Measurements from ENCODE around the gene EPS8L2.
"Not testable (repeated sequence)": the region's sequence is repeated elsewhere in the genome, so short reads cannot be mapped to it uniquely, and the experiment has no call there.

EPS8L2 gene

DNA sequence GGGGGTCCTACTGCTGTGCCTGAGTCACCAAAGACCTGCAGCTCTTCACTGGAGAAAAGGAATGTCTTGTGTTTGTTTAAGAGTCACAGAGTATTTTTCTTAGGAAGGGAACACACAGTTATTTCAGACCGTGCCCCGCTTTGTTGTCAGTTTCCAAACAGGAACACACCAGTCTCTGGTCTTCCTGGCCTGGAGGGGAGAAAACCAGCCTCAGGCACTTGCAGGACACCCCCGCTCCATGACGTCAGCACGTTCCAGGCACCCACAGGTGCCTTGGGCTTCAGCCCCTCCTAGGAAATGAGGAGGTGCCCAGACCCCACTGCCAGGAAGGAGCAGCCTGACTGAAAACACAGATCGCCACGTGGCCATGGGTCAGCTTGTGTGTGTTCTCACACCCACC is 16.4 kb upstream of the EPS8L2 start:
- Histone ChIP-seq H3K36me3 (ENCODE audit: insufficient read depth, low read length) (peaks cover 16% of the 10 kb centered on the region; the same call in 1 of the 2 replicates), H3K4me1 (ENCODE audit: control insufficient read depth, insufficient read depth, low read length, unreplicated experiment) (peaks cover 9% of the 10 kb centered on the region), H3K27ac (ENCODE audit: low read depth, low read length) (no peak overlapping the region), H3K27me3 (ENCODE audit: insufficient read depth, low read length) (no peaks in the 10 kb centered on the region), H3K4me3 (ENCODE audit: low read depth, low read length) (no peak overlapping the region), H2AFZ (ENCODE audit: low read length, unreplicated experiment) (no peak overlapping the region), H3K79me2 (ENCODE audit: control insufficient read depth, insufficient read depth, low read length, unreplicated experiment) (peaks cover 33% of the 10 kb centered on the region)

DNA sequence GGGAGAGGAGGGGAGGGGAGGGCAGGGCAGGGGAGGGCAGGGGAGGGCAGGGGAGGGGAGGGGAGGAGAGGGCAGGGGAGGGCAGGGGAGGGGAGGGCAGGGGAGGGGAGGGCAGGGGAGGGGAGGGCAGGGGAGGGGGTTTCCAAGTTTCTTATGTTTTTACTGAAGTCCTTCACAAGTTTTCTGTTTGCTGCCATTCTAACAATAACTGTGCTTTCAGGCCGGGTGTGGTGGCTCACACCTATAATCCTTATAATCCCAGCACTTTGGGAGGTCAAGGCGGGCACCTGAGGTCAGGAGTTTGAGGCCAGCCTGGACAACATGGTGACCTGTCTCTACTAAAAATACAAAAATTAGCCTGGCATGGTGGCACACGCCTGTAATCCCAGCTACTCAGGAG is 15.8 kb upstream of the EPS8L2 start:
- not testable (repeated sequence) for H3K27ac ChIP-seq (ENCODE audit: low read depth, low read length); H3K4me3 ChIP-seq (ENCODE audit: low read depth, low read length); H2AFZ ChIP-seq (ENCODE audit: low read length, unreplicated experiment); H3K4me1 ChIP-seq (ENCODE audit: control insufficient read depth, insufficient read depth, low read length, unreplicated experiment); H3K27me3 ChIP-seq (ENCODE audit: insufficient read depth, low read length)
- Histone ChIP-seq H3K36me3 (ENCODE audit: insufficient read depth, low read length) (peaks cover 14% of the 10 kb centered on the region; the same call in 1 of the 2 replicates), H3K79me2 (ENCODE audit: control insufficient read depth, insufficient read depth, low read length, unreplicated experiment) (peaks cover 33% of the 10 kb centered on the region)

DNA sequence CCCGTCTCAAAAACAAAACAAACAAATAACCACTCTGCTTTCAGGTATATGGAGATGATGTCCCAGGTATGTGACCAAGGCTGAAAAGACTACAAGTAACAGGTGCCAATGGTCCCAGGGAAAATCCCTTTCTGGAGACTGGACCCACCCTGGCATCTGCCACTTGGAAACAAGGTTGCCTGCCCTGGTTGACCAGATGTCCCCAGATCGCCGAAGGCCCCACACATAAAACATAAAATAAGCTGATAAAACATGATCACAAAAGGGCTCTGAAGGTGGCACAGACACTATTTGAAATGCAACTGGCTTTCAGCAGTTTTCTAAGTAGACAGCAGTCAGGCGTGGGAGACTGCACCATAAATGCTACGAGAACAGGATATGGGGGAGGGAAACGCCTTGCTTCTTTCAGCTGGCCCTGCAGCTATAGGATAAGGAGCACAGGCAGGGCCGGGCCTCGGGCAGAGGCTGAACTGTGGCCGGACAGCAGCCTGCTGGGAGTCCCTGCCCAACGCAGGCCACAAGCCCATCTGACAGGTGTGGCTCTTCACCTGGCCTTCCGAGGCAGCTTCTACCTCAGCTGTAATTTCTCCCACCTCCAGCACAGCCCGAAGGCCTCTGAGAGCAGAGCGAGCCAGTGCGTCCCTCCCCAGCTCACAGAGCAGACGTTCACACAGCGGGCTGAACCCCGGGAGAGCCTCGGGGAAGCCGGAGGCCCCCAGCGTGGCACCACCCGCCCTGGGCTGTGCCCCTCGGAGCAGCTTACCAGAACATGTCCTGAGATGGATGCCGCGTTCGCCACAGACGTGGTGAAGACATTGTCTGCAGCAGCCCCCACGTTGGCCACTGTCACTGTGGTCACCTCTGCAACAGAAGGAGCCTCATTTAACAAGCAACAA is 15.0 kb upstream of the EPS8L2 start:
- Histone ChIP-seq H3K27ac (ENCODE audit: low read depth, low read length) (no peak overlapping the region), H3K79me2 (ENCODE audit: control insufficient read depth, insufficient read depth, low read length, unreplicated experiment) (peaks cover 33% of the 10 kb centered on the region), H2AFZ (ENCODE audit: low read length, unreplicated experiment) (no peak overlapping the region), H3K4me3 (ENCODE audit: low read depth, low read length) (no peak overlapping the region), H3K36me3 (ENCODE audit: insufficient read depth, low read length) (peaks cover 14% of the 10 kb centered on the region; the same call in 1 of the 2 replicates), H3K4me1 (ENCODE audit: control insufficient read depth, insufficient read depth, low read length, unreplicated experiment) (peaks cover 9% of the 10 kb centered on the region), H3K27me3 (ENCODE audit: insufficient read depth, low read length) (no peaks in the 10 kb centered on the region)

DNA sequence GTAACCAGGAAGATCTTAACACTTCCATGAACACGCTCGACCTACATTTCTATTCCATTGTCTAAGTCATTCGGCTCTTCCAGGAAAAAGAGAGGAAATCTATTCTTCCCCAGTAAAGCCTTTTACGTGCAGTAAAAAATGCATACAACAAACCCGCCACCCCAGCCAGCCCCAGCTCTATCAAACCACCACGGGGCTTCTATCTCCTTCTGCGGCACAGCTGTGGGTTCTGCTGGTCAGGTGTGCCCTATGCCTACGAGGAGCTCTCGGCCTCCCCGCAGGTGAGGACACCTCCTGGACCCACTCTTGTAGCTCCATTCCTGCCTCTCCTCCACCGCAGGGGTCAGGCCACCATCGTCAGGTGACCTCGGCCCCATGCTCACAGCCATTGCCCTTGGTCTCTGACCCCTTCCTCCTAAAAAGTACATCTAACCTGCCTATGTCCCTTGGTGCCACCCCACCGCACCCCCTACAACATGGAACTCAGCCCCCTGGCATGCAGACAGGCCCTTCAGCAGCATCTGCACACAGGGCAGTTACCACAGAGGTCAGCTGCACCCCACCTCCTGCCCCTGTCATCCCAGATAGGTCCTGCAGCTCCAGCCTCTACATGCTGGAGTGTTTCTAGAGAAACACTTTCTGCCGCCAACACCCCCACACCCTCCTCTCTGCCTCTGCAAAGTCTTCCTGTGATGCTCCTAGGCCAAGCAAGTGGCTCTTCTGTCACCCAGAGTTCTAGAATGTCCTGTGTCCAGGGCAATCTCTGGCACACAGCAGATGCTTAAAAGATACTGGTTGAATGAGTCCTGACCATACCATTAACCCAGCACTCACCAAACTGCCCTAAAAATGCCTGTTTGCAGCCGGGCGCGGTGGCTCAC is 14.1 kb upstream of the EPS8L2 start:
- H3K27me3 ChIP-seq (ENCODE audit: insufficient read depth, low read length): no peaks in the 10 kb centered on the region
- H3K4me3 ChIP-seq (ENCODE audit: low read depth, low read length): no peak overlapping the region
- H3K36me3 ChIP-seq (ENCODE audit: insufficient read depth, low read length): peaks cover 10% of the 10 kb centered on the region; the same call in 1 of the 2 replicates
- no peak overlapping the region for H3K27ac ChIP-seq (ENCODE audit: low read depth, low read length)
- H2AFZ ChIP-seq (ENCODE audit: low read length, unreplicated experiment): no peak overlapping the region
- peaks cover 42% of the 10 kb centered on the region for H3K79me2 ChIP-seq (ENCODE audit: control insufficient read depth, insufficient read depth, low read length, unreplicated experiment)
- H3K4me1 ChIP-seq (ENCODE audit: control insufficient read depth, insufficient read depth, low read length, unreplicated experiment): peaks cover 9% of the 10 kb centered on the region

DNA sequence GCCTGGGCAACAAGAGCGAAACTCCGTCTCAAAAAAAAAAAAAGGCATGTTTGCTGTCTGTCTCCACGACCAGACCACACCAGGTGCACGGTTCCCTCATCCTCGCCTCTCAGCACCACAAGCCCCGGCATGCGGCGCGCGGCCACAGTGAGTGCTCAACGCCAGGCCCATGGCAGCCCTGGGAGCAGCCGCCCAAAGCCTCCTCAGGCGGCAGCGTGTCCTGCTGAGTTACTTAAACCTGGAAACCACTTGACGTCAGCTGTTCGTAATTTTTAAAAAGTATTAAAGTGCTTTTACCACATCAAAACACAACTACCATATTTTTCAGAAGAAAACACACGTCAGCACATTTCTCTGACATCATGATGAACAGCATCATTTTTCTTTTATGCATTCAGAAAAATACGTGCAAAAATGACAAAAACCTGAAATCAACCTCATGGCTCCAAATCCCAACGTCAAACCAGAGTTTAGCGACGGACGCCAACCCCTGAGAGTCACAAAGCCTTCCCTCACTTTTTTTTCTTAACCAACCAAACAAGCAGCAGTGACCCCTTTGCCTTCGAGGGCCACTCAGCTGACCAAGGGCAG is 13.1 kb upstream of the EPS8L2 start:
- no peaks in the 10 kb centered on the region for H3K27me3 ChIP-seq (ENCODE audit: insufficient read depth, low read length)
- no peak overlapping the region for H2AFZ ChIP-seq (ENCODE audit: low read length, unreplicated experiment)
- H3K36me3 ChIP-seq (ENCODE audit: insufficient read depth, low read length): peaks cover 8% of the 10 kb centered on the region; the same call in 1 of the 2 replicates
- no peak overlapping the region for H3K27ac ChIP-seq (ENCODE audit: low read depth, low read length)
- H3K4me1 ChIP-seq (ENCODE audit: control insufficient read depth, insufficient read depth, low read length, unreplicated experiment): peaks cover 17% of the 10 kb centered on the region
- peak overlapping the region; percentile 76 for H3K4me3 ChIP-seq (ENCODE audit: low read depth, low read length)
- H3K79me2 ChIP-seq (ENCODE audit: control insufficient read depth, insufficient read depth, low read length, unreplicated experiment): peaks cover 47% of the 10 kb centered on the region

DNA sequence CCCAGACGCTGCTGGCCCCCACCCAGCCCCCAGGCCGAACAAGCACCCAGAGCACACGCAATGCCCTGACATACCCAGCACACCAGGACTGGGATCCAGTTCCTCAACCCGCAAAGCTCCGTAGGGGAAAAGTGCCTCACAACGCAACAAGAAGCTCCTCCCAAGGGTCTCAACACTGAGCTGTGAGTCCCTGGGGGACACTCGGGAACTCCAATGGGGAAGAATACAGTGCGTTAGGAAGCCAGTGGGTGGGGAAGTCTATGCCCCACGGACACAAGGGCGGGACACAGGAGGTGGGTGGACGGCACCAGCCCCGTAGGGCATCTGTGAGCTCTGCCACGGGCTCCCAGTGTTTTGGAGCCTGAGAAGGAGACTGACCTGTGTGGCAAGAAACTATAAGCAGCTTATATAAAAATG is 12.6 kb upstream of the EPS8L2 start:
- Histone ChIP-seq H2AFZ (ENCODE audit: low read length, unreplicated experiment) (no peak overlapping the region), H3K27me3 (ENCODE audit: insufficient read depth, low read length) (no peaks in the 10 kb centered on the region), H3K36me3 (ENCODE audit: insufficient read depth, low read length) (peaks cover 4% of the 10 kb centered on the region; the same call in 1 of the 2 replicates), H3K27ac (ENCODE audit: low read depth, low read length) (no peak overlapping the region), H3K4me1 (ENCODE audit: control insufficient read depth, insufficient read depth, low read length, unreplicated experiment) (peaks cover 22% of the 10 kb centered on the region), H3K79me2 (ENCODE audit: control insufficient read depth, insufficient read depth, low read length, unreplicated experiment) (peaks cover 47% of the 10 kb centered on the region), H3K4me3 (ENCODE audit: low read depth, low read length) (peak overlapping the region; percentile 76)

DNA sequence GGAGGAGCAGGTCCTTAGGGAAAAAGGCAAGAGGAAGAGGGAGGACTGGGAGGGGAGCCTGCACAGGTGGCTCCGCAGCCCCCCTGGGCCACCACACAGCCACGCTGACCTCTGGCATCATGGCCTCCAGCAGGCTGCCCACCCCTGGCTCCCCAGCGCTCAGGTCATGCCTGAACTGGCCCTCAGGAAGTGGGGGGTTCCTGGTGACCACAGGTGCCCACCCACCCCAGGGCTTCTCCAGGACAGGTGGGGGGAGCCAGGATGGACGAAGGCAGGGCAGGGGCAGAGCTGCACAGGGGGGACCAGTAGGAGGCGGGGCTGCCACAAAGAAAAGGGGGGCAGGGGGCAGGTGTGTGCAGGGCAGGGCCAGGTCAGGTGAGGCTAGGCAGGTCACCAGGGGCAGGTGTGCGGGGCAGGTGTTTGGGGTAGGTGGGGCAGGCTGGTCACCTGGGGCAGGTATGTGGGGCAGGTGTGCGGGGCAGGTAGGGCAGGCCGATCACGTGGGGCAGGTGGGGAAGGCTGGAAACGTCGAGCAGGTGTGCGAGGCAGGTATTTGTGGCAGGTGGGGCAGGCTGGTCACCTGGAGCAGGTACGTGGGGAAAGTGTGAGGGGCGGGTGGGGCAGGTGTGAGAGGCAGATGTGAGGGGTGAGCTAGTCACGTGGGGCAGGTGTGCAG is 12.0 kb upstream of the EPS8L2 start:
- H3K4me1 ChIP-seq (ENCODE audit: control insufficient read depth, insufficient read depth, low read length, unreplicated experiment): peaks cover 24% of the 10 kb centered on the region
- no peaks in the 10 kb centered on the region for H3K27me3 ChIP-seq (ENCODE audit: insufficient read depth, low read length)
- H3K4me3 ChIP-seq (ENCODE audit: low read depth, low read length): peak overlapping the region; percentile 76
- no peak overlapping the region for H3K27ac ChIP-seq (ENCODE audit: low read depth, low read length)
- peaks cover 47% of the 10 kb centered on the region for H3K79me2 ChIP-seq (ENCODE audit: control insufficient read depth, insufficient read depth, low read length, unreplicated experiment)
- no peak overlapping the region for H2AFZ ChIP-seq (ENCODE audit: low read length, unreplicated experiment)
- peaks cover 4% of the 10 kb centered on the region; the same call in 1 of the 2 replicates for H3K36me3 ChIP-seq (ENCODE audit: insufficient read depth, low read length)

DNA sequence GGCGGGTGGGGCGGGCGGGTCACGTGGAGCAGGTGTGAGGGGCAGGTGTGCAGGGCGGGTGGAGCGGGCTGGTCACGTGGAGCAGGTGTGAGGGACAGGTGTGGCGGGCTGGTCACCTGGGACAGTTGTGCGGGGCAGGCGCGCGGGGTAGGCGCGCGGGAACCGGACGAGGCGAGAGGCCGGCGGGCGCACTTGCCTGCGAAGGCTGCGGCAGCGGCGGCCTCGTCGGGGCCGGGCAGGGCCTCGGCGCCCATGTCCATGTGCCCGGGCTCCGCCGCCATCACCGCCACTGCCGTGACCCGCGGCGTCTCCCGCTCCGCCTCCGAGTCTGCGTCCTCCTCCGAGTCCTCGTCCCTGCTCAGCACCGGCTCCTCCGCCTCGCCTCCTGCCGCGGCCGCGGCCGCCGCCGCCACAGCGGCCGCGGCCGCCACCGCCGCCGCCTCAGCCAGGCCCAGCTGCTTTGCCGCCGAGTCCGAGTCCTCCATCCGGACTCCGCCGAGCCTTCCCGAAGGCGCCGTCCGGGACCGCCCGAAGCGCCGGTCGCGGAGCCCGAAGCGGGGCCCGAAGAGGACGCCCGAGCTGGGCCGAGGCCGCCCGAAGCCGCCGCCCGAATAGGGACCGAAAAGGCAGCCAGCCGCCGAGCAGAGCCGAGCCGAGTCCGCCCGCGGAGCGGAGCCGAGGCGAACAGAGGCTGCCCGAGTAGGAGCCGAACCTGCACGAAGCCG is 11.3 kb upstream of the EPS8L2 start, which contains the start of gene DEAF1:
DEAF1 (minus strand) TSS at position 660 of the 725 bp plus-strand sequence; CDS start at position 485, 175 bp downstream.
- H2AFZ ChIP-seq (ENCODE audit: low read length, unreplicated experiment): peak within 1 kb of the TSS; percentile 67
- H3K4me1 ChIP-seq (ENCODE audit: control insufficient read depth, insufficient read depth, low read length, unreplicated experiment): peaks cover 24% of the 10 kb centered on the region
- H3K79me2 ChIP-seq (ENCODE audit: control insufficient read depth, insufficient read depth, low read length, unreplicated experiment): peaks cover 47% of the 10 kb centered on the region
- H3K4me3 ChIP-seq (ENCODE audit: low read depth, low read length): peak within 1 kb of the TSS; percentile 76
- peak within 1 kb of the TSS; percentile 96 for H3K27ac ChIP-seq (ENCODE audit: low read depth, low read length)
- peaks cover 1% of the 10 kb centered on the region; the same call in 1 of the 2 replicates for H3K36me3 ChIP-seq (ENCODE audit: insufficient read depth, low read length)
- H3K27me3 ChIP-seq (ENCODE audit: insufficient read depth, low read length): no peaks in the 10 kb centered on the region

DNA sequence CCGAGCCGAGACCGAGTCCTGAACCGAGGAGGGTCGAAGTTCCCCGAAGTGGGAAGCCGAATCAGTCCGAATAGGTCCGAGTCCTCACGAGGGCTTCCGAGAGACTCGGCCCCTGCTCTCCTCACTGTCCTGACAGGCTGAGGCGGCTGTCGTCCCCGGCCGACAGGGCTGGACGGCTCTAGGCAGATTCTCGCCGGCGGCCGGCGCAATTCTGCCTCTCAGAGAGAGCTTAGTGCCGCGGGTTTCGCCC is 10.8 kb upstream of the EPS8L2 start:
- Histone ChIP-seq H2AFZ (ENCODE audit: low read length, unreplicated experiment) (peak overlapping the region; percentile 65), H3K4me1 (ENCODE audit: control insufficient read depth, insufficient read depth, low read length, unreplicated experiment) (peaks cover 24% of the 10 kb centered on the region), H3K27ac (ENCODE audit: low read depth, low read length) (peak overlapping the region; percentile 96), H3K36me3 (ENCODE audit: insufficient read depth, low read length) (no peaks in the 10 kb centered on the region), H3K79me2 (ENCODE audit: control insufficient read depth, insufficient read depth, low read length, unreplicated experiment) (peaks cover 47% of the 10 kb centered on the region), H3K4me3 (ENCODE audit: low read depth, low read length) (peak overlapping the region; percentile 76), H3K27me3 (ENCODE audit: insufficient read depth, low read length) (no peaks in the 10 kb centered on the region)

All from ACC112 (cell line).